ENCODE data around the gene MSLN. TPM values are rescaled to one million over a fixed set of nuclear protein-coding genes. Genes with fewer than 3 reads are reported as not detected.

MSLN gene
- total RNA-seq, 4 donors from 2014 or later, result 0.31 to 7.3 (median 0.49) TPM; not detected in 1

DNA sequence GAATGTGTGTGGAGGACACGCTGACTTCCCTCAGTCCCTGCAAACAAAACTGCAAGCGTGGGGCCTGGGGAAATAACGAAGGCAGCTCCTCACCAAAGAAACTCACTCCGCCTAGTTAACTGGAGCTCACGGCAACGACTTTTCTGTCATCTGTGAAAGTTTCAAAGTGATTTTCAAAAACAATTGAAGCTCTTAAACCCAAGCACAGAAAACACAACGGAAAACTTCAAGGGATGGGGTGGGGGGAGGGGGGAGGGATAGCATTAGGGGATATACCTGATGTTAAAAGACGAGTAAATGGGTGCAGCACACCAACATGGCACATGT is 43.2 kb downstream of the MSLN start:
- H3K9me3 ChIP-seq, result no peaks in the 10 kb centered on the region
- no peak for TF ChIP-seq POLR2AphosphoS5 (IDR thresholded peaks at IDR 0.05)
- no peak for TF ChIP-seq POLR2A (IDR thresholded peaks at IDR 0.05)
- TF ChIP-seq, protein P1, sequence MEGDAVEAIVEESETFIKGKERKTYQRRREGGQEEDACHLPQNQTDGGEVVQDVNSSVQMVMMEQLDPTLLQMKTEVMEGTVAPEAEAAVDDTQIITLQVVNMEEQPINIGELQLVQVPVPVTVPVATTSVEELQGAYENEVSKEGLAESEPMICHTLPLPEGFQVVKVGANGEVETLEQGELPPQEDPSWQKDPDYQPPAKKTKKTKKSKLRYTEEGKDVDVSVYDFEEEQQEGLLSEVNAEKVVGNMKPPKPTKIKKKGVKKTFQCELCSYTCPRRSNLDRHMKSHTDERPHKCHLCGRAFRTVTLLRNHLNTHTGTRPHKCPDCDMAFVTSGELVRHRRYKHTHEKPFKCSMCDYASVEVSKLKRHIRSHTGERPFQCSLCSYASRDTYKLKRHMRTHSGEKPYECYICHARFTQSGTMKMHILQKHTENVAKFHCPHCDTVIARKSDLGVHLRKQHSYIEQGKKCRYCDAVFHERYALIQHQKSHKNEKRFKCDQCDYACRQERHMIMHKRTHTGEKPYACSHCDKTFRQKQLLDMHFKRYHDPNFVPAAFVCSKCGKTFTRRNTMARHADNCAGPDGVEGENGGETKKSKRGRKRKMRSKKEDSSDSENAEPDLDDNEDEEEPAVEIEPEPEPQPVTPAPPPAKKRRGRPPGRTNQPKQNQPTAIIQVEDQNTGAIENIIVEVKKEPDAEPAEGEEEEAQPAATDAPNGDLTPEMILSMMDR (IDR thresholded peaks at IDR 0.05), result no peak
- no peak for TF ChIP-seq EP300 (IDR thresholded peaks at IDR 0.05)
- no peak overlapping the region for H3K27ac ChIP-seq
- H3K4me1 ChIP-seq, result peaks cover 7% of the 10 kb centered on the region
- H3K4me3 ChIP-seq, result no peak overlapping the region
- WGBS, result 45% methylated on average over 8 of the region's 8 CpGs
- no peaks in the 10 kb centered on the region for H3K36me3 ChIP-seq
- DNase-seq (ENCODE audit: low spot score in 2 of 2), result no peak
- peaks cover 56% of the 10 kb centered on the region for H3K27me3 ChIP-seq

DNA sequence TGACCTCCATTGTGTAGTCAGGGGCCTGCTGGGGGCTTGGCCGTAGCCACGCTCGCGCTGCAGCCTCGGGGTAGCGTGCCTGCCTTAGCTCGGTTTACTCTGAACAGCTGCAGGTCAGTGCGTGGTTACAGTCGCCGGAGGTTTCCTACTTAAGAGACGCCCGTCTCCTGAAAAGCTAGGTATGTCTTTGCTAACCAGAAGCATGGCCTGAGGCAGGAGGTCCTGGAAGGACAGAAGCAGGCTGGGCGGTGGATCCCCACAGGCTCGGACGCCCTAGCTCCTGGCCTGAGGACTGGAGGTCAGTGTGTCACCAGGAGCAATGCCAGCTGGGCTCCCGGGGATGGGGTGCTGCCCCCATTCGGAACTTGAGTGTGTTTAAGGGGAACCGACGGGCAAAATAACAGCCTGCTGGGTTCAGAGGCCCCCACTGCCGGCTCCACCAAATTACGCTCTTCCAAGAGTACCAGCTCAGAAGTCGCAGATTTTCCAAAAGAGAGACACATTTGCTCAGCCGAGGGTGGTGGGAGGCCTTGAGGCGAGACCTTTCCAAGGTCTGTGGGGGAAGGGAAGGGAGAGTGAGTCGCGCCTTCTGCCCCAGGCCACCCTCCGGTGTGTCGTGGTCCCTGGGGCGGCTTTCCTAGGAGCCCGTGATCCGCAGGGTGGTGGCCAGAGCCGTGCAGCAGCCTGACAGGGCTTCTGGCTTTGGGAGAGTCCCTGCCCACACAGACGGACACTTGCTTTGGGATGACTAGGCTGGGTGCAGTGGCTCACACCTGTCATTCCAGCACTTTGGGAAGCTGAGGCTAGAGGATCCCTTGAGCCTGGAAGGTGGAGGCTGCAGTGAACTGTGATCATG is 43.9 kb downstream of the MSLN start:
- Histone ChIP-seq H3K4me1 (peaks cover 7% of the 10 kb centered on the region), H3K27me3 (peaks cover 49% of the 10 kb centered on the region), H3K9me3 (no peaks in the 10 kb centered on the region), H3K4me3 (no peak overlapping the region), H3K36me3 (no peaks in the 10 kb centered on the region), H3K27ac (no peak overlapping the region)
- no peak for DNase-seq (ENCODE audit: low spot score in 2 of 2)
- 54% methylated on average over 28 of the region's 33 CpGs for WGBS
- TF ChIP-seq POLR2A (IDR thresholded peaks at IDR 0.05) (no peak), EP300 (IDR thresholded peaks at IDR 0.05) (no peak), POLR2AphosphoS5 (IDR thresholded peaks at IDR 0.05) (no peak)
- TF ChIP-seq, protein P1 (IDR thresholded peaks at IDR 0.05), result no peak

DNA sequence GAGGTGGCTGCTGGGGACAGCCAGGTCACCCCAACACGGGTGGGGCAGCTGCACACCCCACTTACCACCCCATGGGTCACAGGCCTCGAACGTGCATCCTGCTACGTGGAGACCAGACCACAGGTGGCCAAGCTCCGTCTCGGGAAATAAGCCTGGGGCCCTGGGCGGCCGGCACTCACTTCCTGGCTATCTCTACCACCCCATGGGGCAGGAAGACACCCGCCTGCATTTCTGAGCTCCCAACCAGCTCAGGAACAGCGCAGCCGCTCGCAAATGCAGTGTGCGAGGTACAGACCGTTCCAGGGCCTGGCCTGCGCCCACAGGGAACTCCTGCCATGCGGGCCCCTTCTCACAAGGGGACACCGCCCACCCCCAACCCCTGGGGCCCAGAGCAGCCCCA is 44.9 kb downstream of the MSLN start:
- H3K27me3 ChIP-seq, result peaks cover 38% of the 10 kb centered on the region
- 76% methylated on average over 10 of the region's 17 CpGs for WGBS

DNA sequence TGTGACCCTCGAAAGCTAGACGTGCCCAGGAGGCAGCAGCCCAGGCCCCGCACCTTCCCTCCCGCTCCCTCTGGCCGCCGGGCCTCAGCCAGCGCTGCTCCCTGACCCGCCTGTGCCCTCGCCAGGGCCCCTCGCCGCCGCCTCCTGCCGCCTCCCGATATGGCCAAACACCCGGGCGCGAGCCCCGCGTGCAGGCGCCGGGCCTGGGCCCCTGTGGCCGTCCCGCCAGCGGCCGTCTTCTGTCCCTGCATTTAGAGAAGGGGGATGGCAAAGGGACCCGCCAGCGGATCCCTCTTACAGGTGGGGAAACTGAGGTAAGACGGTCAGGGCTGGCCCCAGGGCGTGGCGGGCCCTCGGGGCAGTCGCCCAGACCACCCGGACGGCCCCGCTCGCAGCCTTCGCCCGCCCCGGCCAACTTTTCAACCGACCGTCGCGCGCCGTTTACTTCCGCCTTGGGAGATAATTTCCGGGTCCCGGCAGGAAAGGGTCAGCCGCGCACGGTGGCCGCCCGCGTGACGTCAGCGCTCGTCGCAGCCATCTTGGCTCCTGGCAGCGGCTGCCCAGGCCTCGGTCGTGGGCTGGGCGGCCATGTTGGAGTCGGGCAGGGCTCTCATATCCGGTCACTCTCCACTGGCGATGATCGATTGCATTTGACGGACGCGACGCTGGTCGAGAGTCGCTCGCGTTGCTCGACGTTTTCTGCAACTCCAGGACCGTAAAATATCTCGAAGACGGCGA is 47.0 kb downstream of the MSLN start:
- TF ChIP-seq, protein P1 (IDR thresholded peaks at IDR 0.05), result no peak
- TF ChIP-seq POLR2A (IDR thresholded peaks at IDR 0.05) (peak; percentile 40 to 83), POLR2AphosphoS5 (IDR thresholded peaks at IDR 0.05) (peak; percentile 42 to 81 (median 72)), EP300 (IDR thresholded peaks at IDR 0.05) (no peak)
- Histone ChIP-seq H3K4me3 (peak overlapping the region; percentile 65), H3K4me1 (peaks cover 2% of the 10 kb centered on the region), H3K27me3 (peaks cover 28% of the 10 kb centered on the region), H3K9me3 (no peaks in the 10 kb centered on the region), H3K27ac (peak overlapping the region; percentile 83), H3K36me3 (no peaks in the 10 kb centered on the region)
- DNase-seq (ENCODE audit: low spot score in 2 of 2), result peak; percentile 94 to 96
- WGBS, result 0% methylated on average over 23 of the region's 80 CpGs

More for the DNA sequence above, 44.9 kb downstream of the MSLN start:
- Histone ChIP-seq H3K9me3 (no peaks in the 10 kb centered on the region), H3K27ac (no peak overlapping the region), H3K4me1 (peaks cover 2% of the 10 kb centered on the region), H3K4me3 (no peak overlapping the region), H3K36me3 (no peaks in the 10 kb centered on the region)
- no peak for TF ChIP-seq EP300 (IDR thresholded peaks at IDR 0.05)
- TF ChIP-seq POLR2A (IDR thresholded peaks at IDR 0.05), result no peak
- TF ChIP-seq POLR2AphosphoS5 (IDR thresholded peaks at IDR 0.05), result no peak
- TF ChIP-seq, protein P1 (IDR thresholded peaks at IDR 0.05), result no peak
- no peak for DNase-seq (ENCODE audit: low spot score in 2 of 2)

DNA sequence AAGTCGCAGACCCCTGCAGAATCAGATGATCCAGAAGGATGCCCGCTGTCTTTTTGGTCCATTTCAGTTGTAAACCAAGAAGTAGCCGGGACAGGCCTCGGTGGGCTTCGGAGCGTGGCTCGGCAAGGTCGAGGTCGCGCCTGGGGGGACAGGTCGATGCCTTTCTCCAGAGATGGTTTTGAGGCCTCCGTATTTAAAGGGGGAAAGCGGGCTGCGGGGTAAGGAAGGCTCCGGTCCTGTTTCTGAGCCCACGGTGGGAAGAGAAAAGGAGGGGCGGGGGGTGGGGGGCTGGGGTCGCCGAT is 47.5 kb downstream of the MSLN start:
- TF ChIP-seq POLR2AphosphoS5 (IDR thresholded peaks at IDR 0.05) (no peak), EP300 (IDR thresholded peaks at IDR 0.05) (no peak), POLR2A (IDR thresholded peaks at IDR 0.05) (no peak)
- TF ChIP-seq, protein P1 (IDR thresholded peaks at IDR 0.05), result no peak
- DNase-seq (ENCODE audit: low spot score in 2 of 2), result no peak
- Histone ChIP-seq H3K27me3 (peaks cover 28% of the 10 kb centered on the region), H3K9me3 (no peaks in the 10 kb centered on the region), H3K4me1 (peaks cover 2% of the 10 kb centered on the region), H3K36me3 (no peaks in the 10 kb centered on the region), H3K4me3 (peak overlapping the region; percentile 65), H3K27ac (no peak overlapping the region)
- 4% methylated on average over 19 of the region's 19 CpGs for whole genome bisulfite sequencing
